NOMO-1 (cell line): ENCODE results near the gene SLC47A2.
A peak's percentile ranks its signal among the peaks of the same experiment; 100 is the strongest.
"Not testable (repeated sequence)": the region's sequence is repeated elsewhere in the genome, so short reads cannot be mapped to it uniquely, and the experiment has no call there.

Experiments
- DNase-seq, 2 experiments: peaks; one replicate each; lab custom pipeline; 2025; ENCODE audit not compliant: unreplicated experiment in 2 of 2; lab: John Stamatoyannopoulos, UW

Gene SLC47A2

GRCh38 chr17:19673623-19674022 lies 42.8 kb downstream of the SLC47A2 start:
- no peak for DNase-seq

DNA sequence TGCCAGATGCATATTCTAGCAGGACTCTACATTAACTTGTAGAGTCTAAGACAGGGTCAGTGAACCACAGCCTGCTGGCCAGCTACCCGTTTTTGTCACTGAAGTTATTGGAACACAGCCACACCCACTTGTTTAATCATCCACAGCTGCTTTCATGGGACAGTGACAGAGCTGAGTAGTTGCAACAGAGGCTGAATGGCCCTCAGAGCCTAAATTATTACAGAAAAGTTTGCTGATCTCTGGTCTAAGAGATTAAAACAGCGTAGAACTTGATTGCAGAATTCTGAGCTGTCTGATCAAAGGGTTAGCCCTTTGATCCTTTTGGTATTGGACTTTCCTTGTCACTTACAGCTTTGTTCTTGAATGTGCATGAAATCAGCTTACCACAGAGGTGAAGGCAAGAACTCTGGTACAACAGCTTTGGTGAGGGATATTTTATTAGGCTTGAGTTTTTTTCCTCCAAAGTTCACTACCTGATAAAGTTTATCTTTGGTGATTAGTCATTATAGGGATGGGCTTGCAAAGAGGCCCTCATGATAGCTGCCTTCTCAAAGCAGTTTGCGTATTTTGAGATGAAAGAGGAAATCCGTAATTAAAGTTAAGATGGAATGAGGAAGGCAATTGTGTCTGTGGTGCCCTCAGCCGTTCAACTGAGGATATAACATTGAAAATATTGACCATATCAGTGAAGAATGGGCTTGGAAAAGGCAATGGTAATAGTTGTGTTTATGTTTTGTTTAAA lies 44.2 kb downstream of the SLC47A2 start:
- peak; percentile 79 to 84 for DNase-seq

DNA sequence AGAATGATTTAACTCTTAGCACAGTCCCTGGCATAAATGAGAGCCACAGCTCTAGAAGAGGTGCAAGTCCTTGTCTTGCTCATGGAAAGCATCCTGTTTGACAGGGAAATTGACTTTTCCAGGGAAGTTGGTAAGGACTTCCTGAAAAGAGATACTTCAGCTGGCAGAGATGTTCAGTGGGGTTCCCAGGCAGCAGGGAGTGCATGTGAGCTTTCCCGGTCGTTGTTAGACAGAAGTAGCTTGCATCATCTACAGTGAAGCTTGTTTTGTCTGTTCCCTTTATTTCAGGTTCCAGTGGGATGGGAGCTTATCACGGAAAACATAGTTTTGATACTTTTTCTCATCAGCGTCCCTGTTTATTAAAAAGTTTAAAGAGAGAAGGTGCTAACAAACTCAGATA lies 45.0 kb downstream of the SLC47A2 start:
- no peak for DNase-seq

DNA sequence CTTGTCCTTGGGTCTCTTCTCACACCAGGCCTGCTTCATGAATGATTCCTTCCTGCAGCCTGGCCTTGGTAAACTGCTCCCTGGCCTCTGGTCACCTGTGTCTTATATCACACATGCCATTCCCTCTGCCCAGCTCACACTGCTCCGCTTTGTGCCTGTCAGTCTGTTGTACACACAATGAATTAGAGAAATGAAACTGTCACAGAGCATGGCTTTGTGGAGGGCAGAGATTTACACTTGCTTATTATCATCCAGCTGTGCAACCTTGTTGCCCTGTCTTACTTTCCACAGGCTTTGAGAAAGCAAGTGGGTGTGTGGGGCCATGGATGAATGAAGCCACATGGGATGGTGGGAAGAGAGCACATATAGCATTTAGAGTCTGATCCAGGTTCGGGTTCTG lies 45.5 kb downstream of the SLC47A2 start:
- DNase-seq, result peak in 1 of 2 experiments; percentile 14

- DNase-seq, result not testable (repeated sequence)
Observed at GRCh38 chr17:19669680-19670079, 46.7 kb downstream of the SLC47A2 start.

- no peak for DNase-seq
Observed at GRCh38 chr17:19664821-19665181, 51.6 kb downstream of the SLC47A2 start.

DNA sequence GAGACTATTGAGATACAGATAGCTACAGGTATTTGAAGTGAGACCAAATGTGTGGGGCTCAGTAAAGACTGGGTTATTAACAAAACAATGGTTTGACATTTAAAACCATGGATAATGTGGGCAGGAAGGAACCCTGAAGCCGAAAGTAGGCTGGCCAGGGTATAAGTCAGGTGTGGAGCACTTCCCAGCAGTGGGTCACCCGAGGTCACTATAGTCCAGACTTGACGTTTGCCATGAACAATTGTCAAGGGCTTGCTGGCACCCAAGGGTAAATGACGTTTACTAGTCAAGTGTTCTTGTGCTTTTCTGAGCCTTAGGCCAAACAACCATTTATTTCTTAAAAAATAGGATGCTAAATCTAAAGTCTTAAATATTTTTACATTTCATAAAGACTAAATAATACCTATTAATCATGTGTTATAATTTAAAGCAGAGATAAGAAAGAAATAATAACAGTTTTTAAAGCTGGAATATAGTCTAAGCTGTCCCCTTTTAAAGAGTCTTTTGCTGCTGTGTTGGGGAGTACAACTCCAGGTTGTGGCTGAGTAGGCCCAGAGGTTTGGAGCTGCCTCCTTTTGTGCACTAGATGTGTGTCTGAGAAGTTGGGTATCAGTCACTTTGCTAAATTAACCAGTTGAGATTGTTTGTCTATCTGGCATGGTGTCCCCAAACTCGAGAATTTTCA lies 52.1 kb downstream of the SLC47A2 start:
- no peak for DNase-seq

GRCh38 chr17:19663097-19663496 lies 53.3 kb downstream of the SLC47A2 start:
- DNase-seq, result no peak

GRCh38 chr17:19661121-19661520 lies 55.3 kb downstream of the SLC47A2 start:
- no peak for DNase-seq

DNA sequence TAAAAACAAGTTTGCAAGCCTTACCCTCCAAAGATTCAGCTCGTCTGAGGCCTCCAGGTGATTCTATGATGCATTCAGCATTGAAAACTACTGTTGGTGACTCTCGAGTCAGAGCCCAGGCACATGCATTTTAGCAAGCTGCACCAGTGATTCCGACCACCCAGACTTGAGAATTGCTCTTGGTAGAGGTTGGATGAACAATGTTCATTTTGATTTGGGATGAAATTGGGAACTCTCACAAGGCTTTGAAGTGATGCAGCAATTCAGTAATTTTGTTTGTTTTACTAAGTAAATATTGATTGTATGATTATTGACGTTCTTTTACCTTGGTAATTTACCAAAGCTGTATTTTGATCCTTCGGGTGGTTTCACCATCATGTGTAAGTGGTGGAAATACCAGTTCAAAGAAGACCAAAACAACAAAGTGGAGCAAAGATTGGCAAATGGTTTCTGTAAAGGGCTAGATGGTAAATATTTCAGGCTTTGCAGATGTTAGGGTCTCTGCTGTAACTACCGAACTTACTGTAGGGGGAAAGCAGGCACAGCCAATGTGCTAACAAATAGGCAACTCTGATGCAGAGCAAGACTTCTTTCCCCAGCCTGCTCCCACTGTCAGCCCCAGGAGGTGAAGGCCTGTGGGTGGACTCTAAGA lies 56.0 kb downstream of the SLC47A2 start:
- no peak for DNase-seq

GRCh38 chr17:19659366-19660177 lies 56.8 kb downstream of the SLC47A2 start:
- no peak for DNase-seq

GRCh38 chr17:19656851-19657581 lies 59.4 kb downstream of the SLC47A2 start:
- peak in 1 of 2 experiments; percentile 35 for DNase-seq

GRCh38 chr17:19656336-19656735 lies 60.0 kb downstream of the SLC47A2 start:
- no peak for DNase-seq

- no peak for DNase-seq
Observed at GRCh38 chr17:19654896-19655295, 61.5 kb downstream of the SLC47A2 start.

DNA sequence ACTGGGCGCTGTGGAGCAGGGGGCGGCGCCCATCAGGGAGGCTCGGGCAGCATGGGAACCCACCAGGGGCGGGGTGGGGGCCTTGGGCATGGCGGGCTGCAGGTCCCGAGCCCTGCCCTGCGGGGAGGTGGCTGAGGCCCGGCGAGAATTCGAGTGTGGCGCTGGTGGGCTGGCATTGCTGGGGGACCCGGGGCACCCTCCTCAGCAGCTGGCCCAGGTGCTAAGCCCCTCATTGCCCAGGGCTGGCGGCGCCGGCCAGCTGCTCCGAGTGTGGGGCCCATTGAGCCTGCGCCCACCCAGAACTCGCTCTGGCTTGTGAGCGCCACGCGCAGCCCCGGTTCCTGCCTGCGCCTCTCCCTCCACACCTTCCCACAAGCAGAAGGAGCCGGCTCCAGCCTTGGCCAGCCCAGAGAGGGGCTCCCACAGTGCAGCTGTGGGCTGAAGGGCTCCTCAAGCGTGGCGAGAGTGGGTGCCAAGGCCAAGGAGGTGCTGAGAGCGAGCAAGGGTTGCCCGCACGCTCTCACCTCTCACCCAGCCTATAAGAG lies 62.0 kb downstream of the SLC47A2 start:
- DNase-seq, result no peak

- DNase-seq, result no peak
Observed at GRCh38 chr17:19652595-19652994, 63.8 kb downstream of the SLC47A2 start.

- no peak for DNase-seq
Observed at GRCh38 chr17:19651451-19652238, 64.7 kb downstream of the SLC47A2 start.

DNA sequence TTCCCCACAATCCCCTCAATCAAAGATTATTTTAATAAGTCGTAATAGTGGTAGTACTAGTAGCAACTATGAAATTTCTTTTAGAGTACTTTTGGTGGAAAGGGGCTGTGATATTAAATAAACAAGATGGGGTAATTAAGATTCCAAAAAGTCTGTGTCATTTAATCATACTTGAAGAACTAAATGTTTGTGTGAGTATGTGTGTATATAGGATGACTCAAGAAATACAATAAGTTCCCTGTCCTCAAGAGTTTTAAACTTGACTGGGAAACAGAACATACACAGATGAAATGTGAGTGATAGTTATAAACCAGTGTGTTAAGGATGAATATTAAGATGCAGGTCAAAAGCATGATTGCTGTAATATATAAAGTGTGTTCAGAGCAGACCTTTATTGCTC lies 65.6 kb downstream of the SLC47A2 start:
- peak in 1 of 2 experiments; percentile 19 for DNase-seq

DNA sequence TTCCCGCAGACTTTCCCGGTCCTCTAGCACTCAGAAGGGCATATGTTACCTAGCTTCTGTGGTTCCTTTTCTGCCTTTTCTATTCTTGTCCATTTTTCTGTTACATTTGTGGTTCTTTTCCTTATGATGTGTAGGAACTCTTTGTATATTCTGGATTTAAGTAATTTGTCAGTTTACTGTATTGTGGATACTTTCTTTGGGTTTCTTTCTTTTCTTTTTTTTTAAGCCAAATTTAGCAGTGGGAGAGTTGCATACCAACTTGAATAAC lies 67.2 kb downstream of the SLC47A2 start:
- DNase-seq, result no peak
